Mesothelial cell of epicardium (in vitro differentiated cells): ENCODE data around the gene XPO5. TPM values are rescaled to one million over a fixed set of nuclear protein-coding genes. Genes with fewer than 3 reads are reported as not detected.
A peak's percentile ranks its signal among the peaks of the same experiment; 100 is the strongest.

Experiments used
- DNase-seq, 2 experiments: peaks; one replicate each; pipeline ENCODE4 v3.0.0; 2021; ENCODE audit warnings: low spot score in 2 of 2; ENCODE audit not compliant: unreplicated experiment in 2 of 2
- H3K27ac Mint-ChIP-seq: 2 replicates; pipeline ENCODE4 v1.8.0; 2021; ENCODE audit warnings: mixed read lengths
- H3K27me3 Mint-ChIP-seq: 2 replicates; pipeline ENCODE4 v1.8.0; 2021; ENCODE audit warnings: low read depth, mixed read lengths
- H3K36me3 Mint-ChIP-seq: 2 replicates; pipeline ENCODE4 v1.8.0; 2021; ENCODE audit warnings: mixed read lengths
- H3K4me1 Mint-ChIP-seq: 2 replicates; pipeline ENCODE4 v1.8.0; 2021; ENCODE audit warnings: mixed read lengths
- H3K4me3 Mint-ChIP-seq: 2 replicates; pipeline ENCODE4 v1.8.0; 2021; ENCODE audit warnings: mild to moderate bottlenecking, moderate library complexity, mixed read lengths
- H3K9me3 Mint-ChIP-seq: 2 replicates; pipeline ENCODE4 v1.8.0; 2021; ENCODE audit warnings: mixed read lengths
- total RNA-seq: library from RNA; stranded (reverse); gene quantifications from 3 replicates; pipeline ENCODE4 v1.2.1, GENCODE V29; 2021
- TF ChIP-seq, protein P1 (sequence below): fragments of 200-600 bp; sonication (generic); IDR thresholded peaks from one replicate; pipeline ENCODE4 v1.5.0; 2021; ENCODE audit warnings: antibody characterized with exemption; ENCODE audit not compliant: unreplicated experiment

Gene XPO5
- total RNA-seq, 1 donor from 2014 or later, result 58.1 TPM

DNA sequence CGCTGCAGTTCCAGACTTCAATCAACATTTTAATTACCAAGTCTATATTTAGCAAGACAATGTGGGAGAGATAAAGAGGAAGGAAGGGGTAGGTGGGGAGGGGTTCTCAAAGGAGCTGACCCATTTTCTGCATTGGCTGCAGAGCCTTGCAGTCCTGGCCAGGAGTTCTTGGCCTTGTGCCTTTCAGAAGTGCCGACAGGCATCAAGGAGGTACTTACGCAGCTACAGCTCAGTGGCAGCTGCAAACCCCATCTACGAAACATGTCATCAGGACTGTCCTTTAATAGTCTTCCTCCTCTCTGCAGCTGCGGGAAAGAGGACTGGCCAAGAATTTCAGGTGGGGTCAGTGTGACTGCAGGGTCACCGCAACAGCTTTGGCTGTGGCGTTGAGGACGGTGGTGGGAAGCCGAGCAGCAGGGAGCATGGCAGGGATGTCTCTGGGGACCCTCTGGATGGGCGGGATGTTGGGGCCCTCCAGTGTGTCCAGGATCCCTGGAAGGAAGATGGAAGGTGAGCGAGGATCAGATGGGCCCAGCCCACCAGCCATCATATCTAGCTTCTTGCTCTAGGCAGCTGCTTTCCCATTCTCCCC, 63.9 kb downstream of the XPO5 start:
- TF ChIP-seq, protein P1, sequence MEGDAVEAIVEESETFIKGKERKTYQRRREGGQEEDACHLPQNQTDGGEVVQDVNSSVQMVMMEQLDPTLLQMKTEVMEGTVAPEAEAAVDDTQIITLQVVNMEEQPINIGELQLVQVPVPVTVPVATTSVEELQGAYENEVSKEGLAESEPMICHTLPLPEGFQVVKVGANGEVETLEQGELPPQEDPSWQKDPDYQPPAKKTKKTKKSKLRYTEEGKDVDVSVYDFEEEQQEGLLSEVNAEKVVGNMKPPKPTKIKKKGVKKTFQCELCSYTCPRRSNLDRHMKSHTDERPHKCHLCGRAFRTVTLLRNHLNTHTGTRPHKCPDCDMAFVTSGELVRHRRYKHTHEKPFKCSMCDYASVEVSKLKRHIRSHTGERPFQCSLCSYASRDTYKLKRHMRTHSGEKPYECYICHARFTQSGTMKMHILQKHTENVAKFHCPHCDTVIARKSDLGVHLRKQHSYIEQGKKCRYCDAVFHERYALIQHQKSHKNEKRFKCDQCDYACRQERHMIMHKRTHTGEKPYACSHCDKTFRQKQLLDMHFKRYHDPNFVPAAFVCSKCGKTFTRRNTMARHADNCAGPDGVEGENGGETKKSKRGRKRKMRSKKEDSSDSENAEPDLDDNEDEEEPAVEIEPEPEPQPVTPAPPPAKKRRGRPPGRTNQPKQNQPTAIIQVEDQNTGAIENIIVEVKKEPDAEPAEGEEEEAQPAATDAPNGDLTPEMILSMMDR, result no peak
- Mint-ChIP-seq H3K27ac (no peak overlapping the region), H3K27me3 (peaks cover 24% of the 10 kb centered on the region), H3K9me3 (no peaks in the 10 kb centered on the region), H3K4me1 (peaks cover 26% of the 10 kb centered on the region), H3K4me3 (peak overlapping the region; percentile 7), H3K36me3 (peaks cover 22% of the 10 kb centered on the region)
- DNase-seq, result no peak

- Mint-ChIP-seq H3K9me3 (no peaks in the 10 kb centered on the region), H3K27ac (no peak overlapping the region), H3K4me1 (peaks cover 22% of the 10 kb centered on the region), H3K27me3 (peaks cover 24% of the 10 kb centered on the region), H3K4me3 (peak overlapping the region; percentile 67), H3K36me3 (peaks cover 21% of the 10 kb centered on the region)
- no peak for DNase-seq
- TF ChIP-seq, protein P1, result no peak
Observed at GRCh38 chr6:43510827-43511163, 65.0 kb downstream of the XPO5 start.

- Mint-ChIP-seq H3K4me3 (peak within 1 kb of the TSS; percentile 78), H3K36me3 (peaks cover 19% of the 10 kb centered on the region), H3K4me1 (peaks cover 16% of the 10 kb centered on the region), H3K27me3 (peaks cover 24% of the 10 kb centered on the region), H3K27ac (peak within 1 kb of the TSS; percentile 11), H3K9me3 (no peaks in the 10 kb centered on the region)
- DNase-seq, result peak; percentile 76 to 89
- TF ChIP-seq, protein P1, result no peak
Observed at GRCh38 chr6:43509984-43510826, 65.6 kb downstream of the XPO5 start, which contains the start of gene LRRC73. Gene LRRC73 (minus strand): TSS chr6:43510346. CDS start chr6:43509785, 561 bp downstream.

GRCh38 chr6:43509142-43509983, 66.5 kb downstream of the XPO5 start:
- Mint-ChIP-seq H3K27ac (peak overlapping the region; percentile 11), H3K4me3 (peak overlapping the region; percentile 78), H3K9me3 (no peaks in the 10 kb centered on the region), H3K27me3 (peaks cover 24% of the 10 kb centered on the region), H3K4me1 (peaks cover 9% of the 10 kb centered on the region), H3K36me3 (peaks cover 16% of the 10 kb centered on the region)
- no peak for DNase-seq
- TF ChIP-seq, protein P1, result no peak

DNA sequence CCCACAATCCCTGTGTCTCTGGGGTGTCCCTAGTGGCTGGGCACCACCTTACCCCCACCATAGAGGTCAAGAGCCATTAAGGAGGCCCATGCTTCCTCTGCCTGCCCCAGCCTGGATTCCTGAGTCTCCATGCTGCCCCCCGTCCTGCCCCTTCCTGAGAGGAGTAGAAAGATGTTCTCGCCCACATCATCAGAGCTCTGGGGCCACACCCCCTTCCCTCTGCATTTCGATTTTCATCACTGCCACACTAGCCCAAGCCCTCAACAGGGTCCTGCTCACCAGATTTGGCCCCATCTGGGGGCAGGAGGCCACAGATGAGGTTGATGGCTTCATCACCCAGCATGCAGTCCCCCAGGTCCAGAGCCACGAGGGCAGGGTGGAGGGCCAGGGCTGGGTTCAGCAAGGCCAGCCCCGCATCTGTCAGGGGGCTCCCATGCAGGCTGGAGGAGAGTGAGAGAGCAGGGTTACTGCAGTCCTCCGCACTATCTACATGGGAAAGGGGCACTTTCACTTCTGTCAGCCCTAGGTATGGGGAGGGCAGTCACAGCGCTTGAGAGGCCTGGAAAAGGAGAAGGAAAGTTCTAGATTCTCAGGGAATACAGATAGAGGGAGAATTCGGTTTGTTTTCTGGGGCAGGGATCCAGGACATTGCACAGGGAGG, 67.2 kb downstream of the XPO5 start:
- Mint-ChIP-seq H3K27ac (no peak overlapping the region), H3K9me3 (no peaks in the 10 kb centered on the region), H3K36me3 (peaks cover 17% of the 10 kb centered on the region), H3K27me3 (peaks cover 24% of the 10 kb centered on the region), H3K4me1 (peaks cover 7% of the 10 kb centered on the region), H3K4me3 (peak overlapping the region; percentile 78)
- TF ChIP-seq, protein P1, result no peak
- DNase-seq, result no peak
